BLaER1 (cell line): ENCODE data around the gene SZT2.

ENCODE experiments used
- H3K27ac ChIP-seq: shearing (Covaris generic); formaldehyde crosslinking; 2 replicates; pipeline ENCODE4 v1.8.1; 2022
- H3K27me3 ChIP-seq: shearing (Covaris generic); formaldehyde crosslinking; 2 replicates; pipeline ENCODE4 v1.8.1; 2022
- H3K36me3 ChIP-seq: shearing (Covaris generic); formaldehyde crosslinking; 2 replicates; pipeline ENCODE4 v1.8.1; 2022
- H3K4me1 ChIP-seq: shearing (Covaris generic); formaldehyde crosslinking; 2 replicates; pipeline ENCODE4 v1.8.1; 2022
- H3K4me2 ChIP-seq: shearing (Covaris generic); formaldehyde crosslinking; 2 replicates; pipeline ENCODE4 v1.8.1; 2022
- H3K4me3 ChIP-seq: shearing (Covaris generic); formaldehyde crosslinking; 2 replicates; pipeline ENCODE4 v1.8.1; 2022
- H3K9ac ChIP-seq: shearing (Covaris generic); formaldehyde crosslinking; 2 replicates; pipeline ENCODE4 v1.8.1; 2022
- H3K9me3 ChIP-seq: shearing (Covaris generic); formaldehyde crosslinking; 2 replicates; pipeline ENCODE4 v1.8.1; 2022
- H4K20me1 ChIP-seq: shearing (Covaris generic); formaldehyde crosslinking; 2 replicates; pipeline ENCODE4 v1.8.1; 2022
- Cebpa-rat ChIP-seq: shearing (Covaris generic); IDR thresholded peaks from 2 replicates; pipeline ENCODE4 v1.8.1; 2022

The SZT2 gene

DNA sequence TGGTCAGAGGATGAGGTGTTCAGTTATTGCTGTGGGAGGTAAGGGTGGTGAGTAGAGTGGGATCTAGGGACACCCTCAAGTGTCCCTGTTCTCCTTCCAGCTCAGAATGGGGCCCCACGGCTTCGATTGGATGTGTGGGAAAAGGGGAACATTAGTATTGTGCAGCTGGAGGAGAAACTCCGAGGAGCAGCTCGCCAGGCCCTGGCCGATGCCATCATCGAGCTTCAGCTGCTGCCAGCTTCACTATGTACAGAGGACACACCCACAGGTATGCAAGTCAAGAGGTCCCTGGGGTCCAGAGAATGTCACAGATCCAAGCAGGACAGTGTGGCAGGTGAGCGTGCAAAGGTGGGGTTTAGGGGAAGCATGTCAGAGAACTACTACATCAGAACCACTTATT, 50.1 kb downstream of the SZT2 start:
- H3K27me3 ChIP-seq = no peaks in the 10 kb centered on the region
- H3K27ac ChIP-seq = no peak overlapping the region
- no peaks in the 10 kb centered on the region for H4K20me1 ChIP-seq
- no peaks in the 10 kb centered on the region for H3K9me3 ChIP-seq
- H3K9ac ChIP-seq = no peak overlapping the region
- no peak overlapping the region for H3K4me3 ChIP-seq
- no peaks in the 10 kb centered on the region for H3K4me1 ChIP-seq
- TF ChIP-seq Cebpa-rat = no peak
- H3K36me3 ChIP-seq = peaks cover 98% of the 10 kb centered on the region
- no peak overlapping the region for H3K4me2 ChIP-seq

DNA sequence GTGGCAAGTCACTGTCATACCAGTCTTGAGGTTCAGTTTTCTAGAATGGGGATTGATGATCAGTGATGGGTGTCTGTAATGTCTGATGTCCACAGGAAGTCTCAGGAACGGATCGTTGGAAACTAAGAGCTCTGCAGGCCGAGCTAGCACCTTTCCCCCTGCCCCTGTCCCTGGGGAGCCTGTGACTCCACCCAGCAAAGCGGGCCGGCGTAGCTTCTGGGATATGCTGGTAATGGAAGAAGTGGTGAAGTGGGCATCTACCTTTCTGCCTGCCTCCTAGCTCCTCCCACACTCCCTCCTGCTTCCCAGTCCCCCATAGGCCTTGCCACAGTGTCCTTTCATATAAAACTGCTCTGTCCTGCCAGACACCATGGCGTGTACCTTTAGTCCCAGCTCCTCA, 50.7 kb downstream of the SZT2 start:
- TF ChIP-seq Cebpa-rat = no peak
- Histone ChIP-seq H3K9ac (no peak overlapping the region), H3K36me3 (peaks cover 98% of the 10 kb centered on the region), H3K4me1 (no peaks in the 10 kb centered on the region), H3K4me2 (no peak overlapping the region), H3K4me3 (no peak overlapping the region), H3K27ac (no peak overlapping the region), H4K20me1 (no peaks in the 10 kb centered on the region), H3K27me3 (no peaks in the 10 kb centered on the region), H3K9me3 (no peaks in the 10 kb centered on the region)

DNA sequence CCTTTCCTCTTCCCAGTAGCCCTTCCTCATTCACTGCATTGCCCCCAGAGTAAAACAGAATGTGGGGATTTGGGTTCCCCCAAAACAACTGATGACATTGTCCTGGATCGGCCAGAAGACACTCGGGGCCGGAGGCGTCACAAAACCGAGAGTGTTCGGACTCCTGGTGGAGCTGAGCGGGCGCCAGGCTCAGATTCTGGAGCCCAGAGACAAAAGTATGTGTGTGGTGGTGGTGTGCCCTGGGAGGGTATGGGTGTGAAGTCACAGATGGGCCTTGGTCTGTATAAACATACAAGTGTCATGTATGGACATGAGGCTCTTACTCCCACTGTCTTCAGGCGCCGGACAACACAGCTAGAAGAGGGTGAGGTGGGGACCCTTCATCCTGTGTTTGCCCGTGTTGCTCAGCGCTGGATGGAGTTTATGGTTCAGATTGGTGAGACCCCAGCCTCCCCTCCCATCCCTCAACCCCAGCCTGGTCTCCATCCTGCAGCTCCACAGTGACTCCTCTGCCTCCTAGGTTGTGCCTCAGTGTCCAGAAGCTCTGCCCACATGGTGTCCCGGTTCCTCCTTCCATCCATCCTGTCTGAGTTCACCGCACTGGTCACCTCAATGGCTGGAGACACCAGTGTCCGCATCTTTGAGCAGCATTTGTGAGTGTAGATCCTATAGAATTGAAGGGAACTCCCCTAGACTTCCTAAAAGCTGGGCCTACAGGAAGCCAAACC, 51.6 kb downstream of the SZT2 start:
- Histone ChIP-seq H3K27me3 (no peaks in the 10 kb centered on the region), H3K4me1 (no peaks in the 10 kb centered on the region), H3K4me2 (no peak overlapping the region), H4K20me1 (no peaks in the 10 kb centered on the region), H3K36me3 (peaks cover 98% of the 10 kb centered on the region), H3K9ac (no peak overlapping the region), H3K4me3 (no peak overlapping the region), H3K9me3 (no peaks in the 10 kb centered on the region), H3K27ac (no peak overlapping the region)
- no peak for TF ChIP-seq Cebpa-rat

DNA sequence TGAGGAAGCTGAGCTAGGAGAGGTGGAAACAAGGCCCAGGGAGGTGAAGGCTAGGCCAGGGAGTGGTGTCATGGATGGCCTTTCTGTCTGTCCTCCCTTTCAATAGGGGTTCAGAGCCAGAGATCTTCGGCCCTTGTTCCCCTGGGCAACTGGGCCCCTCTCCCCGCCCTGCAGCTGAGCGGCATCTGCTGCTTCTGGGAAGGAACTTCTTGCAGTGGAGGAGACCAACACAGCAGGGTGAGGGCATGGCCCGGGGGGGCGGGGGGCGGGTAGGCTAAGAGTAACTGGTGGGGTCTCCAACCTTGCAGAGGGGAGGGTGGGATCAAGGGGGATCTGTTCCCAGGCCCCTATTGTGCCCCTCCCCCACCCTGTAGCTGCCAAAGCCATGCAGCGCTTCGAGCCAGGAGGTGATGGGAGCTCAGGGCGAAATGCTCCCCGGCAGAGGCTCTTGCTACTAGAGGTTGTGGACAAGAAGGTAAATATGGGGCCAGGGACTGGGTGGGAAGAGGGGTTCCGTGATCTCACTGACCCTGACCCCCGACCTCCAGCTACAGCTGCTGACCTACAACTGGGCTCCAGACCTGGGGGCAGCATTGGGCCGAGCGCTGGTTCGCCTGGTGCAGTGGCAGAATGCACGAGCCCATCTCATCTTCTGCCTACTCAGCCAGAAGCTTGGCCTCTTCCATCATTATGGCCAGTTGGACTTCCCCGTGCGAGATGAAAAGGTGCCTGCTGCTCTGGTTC, 52.4 kb downstream of the SZT2 start:
- no peak overlapping the region for H3K4me3 ChIP-seq

DNA sequence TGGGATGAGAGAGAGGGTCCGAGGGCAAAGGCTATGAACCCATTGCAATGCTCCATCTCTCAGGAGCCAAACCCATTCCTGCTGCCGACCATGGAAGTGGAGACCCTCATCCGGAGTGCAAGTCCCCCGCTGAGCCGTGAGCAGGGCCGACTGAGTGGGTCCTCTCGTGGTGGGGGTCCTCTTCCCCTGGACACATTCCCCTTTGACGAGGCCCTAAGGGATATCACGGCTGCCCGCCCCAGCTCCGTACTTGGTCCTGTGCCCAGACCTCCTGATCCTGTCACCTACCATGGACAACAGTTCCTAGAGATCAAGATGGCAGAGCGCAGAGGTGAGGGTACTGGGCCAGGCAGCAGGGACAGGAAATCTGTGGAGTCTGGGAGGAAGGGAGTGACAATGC, 53.1 kb downstream of the SZT2 start:
- Histone ChIP-seq H3K4me2 (no peak overlapping the region), H3K9me3 (no peaks in the 10 kb centered on the region), H4K20me1 (no peaks in the 10 kb centered on the region), H3K36me3 (peaks cover 98% of the 10 kb centered on the region), H3K4me1 (no peaks in the 10 kb centered on the region), H3K4me3 (no peak overlapping the region), H3K9ac (no peak overlapping the region), H3K27me3 (no peaks in the 10 kb centered on the region), H3K27ac (no peak overlapping the region)
- TF ChIP-seq Cebpa-rat = no peak

More for the DNA sequence above, 52.4 kb downstream of the SZT2 start:
- Histone ChIP-seq H3K4me2 (no peak overlapping the region), H3K36me3 (peaks cover 98% of the 10 kb centered on the region), H3K9me3 (no peaks in the 10 kb centered on the region), H4K20me1 (no peaks in the 10 kb centered on the region), H3K27ac (no peak overlapping the region), H3K27me3 (no peaks in the 10 kb centered on the region), H3K9ac (no peak overlapping the region), H3K4me1 (no peaks in the 10 kb centered on the region)
- TF ChIP-seq Cebpa-rat = no peak

DNA sequence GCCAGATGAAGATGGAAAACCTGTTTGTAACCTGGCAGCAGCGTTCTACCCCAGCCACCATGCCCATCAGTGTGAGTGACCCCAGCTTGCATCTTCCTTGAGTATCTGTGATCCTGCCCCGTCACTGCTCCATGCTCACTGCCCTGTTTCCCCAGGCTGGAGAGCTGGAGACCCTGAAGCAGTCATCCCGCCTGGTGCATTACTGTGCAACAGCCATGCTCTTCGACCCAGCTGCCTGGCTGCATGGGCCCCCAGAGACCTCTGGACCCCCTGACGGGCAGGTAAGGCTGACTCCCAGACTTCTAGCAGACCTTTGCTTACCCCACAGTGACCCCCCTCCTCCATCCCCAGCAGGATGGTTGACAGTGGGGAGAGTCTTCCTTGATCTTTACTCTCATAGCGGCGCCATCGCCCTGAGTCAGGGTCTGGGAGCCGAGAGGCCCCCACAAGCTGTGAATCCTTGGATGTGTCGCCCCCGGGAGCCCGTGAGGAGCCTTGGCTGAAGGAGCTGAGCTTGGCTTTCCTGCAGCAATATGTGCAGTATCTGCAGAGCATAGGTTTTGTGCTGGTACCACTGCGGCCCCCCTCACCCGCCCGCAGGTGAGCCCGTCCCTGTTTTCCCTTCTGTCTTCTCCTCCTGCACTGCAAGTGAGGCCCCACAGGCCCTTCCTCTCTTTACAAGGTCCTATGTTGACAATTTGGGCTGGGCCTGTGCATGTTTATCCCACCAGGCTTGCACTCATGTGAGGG, 53.7 kb downstream of the SZT2 start:
- Histone ChIP-seq H4K20me1 (no peaks in the 10 kb centered on the region), H3K4me3 (no peak overlapping the region), H3K4me1 (no peaks in the 10 kb centered on the region), H3K36me3 (peaks cover 98% of the 10 kb centered on the region), H3K9me3 (no peaks in the 10 kb centered on the region), H3K27me3 (no peaks in the 10 kb centered on the region), H3K9ac (no peak overlapping the region), H3K4me2 (no peak overlapping the region), H3K27ac (no peak overlapping the region)
- no peak for TF ChIP-seq Cebpa-rat

DNA sequence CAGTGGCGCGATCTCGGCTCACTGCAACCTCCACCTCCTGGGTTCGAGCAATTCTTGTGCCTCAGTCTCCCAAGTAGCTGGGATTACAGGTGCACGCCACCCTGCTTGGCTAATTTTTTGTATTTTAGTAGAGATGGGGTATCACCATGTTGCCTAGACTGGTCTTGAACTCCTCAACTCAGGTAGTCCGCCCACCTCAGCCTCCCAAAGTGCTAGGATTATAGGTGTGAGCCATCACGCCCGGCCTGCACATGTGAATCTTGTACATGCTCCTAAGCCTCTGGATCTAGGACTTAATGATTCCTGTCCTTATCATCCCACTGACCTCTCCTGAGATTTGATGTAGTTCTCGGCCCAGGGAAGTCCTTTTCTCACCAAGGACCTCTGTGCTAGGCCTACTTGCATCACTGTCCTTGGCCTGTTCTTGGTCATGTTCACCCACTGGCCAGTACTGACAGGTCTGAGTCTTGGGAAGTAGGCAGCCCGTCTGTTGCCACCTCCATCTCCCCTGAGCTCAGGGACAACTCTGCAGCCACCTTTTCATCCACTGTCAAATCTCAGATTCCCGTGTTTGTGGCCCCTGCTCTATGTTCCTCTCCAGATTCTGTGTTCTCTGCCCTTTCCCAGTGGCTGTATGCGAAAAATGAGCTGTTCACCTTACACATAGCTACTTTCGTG, 54.6 kb downstream of the SZT2 start:
- H4K20me1 ChIP-seq = no peaks in the 10 kb centered on the region
- H3K27me3 ChIP-seq = no peaks in the 10 kb centered on the region
- H3K27ac ChIP-seq = no peak overlapping the region
- peaks cover 98% of the 10 kb centered on the region for H3K36me3 ChIP-seq
- no peak overlapping the region for H3K4me2 ChIP-seq
- no peaks in the 10 kb centered on the region for H3K9me3 ChIP-seq
- no peaks in the 10 kb centered on the region for H3K4me1 ChIP-seq
- H3K9ac ChIP-seq = no peak overlapping the region
- H3K4me3 ChIP-seq = no peak overlapping the region
- no peak for TF ChIP-seq Cebpa-rat

DNA sequence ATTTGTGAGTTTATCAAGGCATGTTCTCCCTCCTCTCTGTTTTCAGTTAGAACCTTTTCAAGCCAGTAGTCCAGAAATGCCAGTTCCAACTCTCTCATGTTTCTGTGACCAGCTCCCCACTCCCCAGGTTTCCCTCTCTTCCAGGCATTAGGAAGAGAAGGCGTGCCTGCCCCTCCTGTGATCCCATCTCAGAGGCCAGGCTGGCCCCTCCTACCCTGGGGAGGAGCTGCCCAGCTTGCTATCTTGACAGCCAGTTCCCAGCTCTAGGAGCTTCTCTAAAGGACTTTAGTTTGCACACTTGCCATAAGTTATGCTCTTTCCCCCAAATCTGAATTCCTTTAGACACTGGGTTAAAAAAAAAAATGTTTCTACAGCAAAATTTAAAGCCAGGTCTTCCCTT, 55.1 kb downstream of the SZT2 start:
- Histone ChIP-seq H3K9ac (no peak overlapping the region), H3K4me1 (no peaks in the 10 kb centered on the region), H3K27me3 (no peaks in the 10 kb centered on the region), H3K27ac (no peak overlapping the region), H3K4me2 (no peak overlapping the region), H3K4me3 (no peak overlapping the region), H4K20me1 (no peaks in the 10 kb centered on the region), H3K36me3 (peaks cover 98% of the 10 kb centered on the region), H3K9me3 (no peaks in the 10 kb centered on the region)
- TF ChIP-seq Cebpa-rat = no peak

DNA sequence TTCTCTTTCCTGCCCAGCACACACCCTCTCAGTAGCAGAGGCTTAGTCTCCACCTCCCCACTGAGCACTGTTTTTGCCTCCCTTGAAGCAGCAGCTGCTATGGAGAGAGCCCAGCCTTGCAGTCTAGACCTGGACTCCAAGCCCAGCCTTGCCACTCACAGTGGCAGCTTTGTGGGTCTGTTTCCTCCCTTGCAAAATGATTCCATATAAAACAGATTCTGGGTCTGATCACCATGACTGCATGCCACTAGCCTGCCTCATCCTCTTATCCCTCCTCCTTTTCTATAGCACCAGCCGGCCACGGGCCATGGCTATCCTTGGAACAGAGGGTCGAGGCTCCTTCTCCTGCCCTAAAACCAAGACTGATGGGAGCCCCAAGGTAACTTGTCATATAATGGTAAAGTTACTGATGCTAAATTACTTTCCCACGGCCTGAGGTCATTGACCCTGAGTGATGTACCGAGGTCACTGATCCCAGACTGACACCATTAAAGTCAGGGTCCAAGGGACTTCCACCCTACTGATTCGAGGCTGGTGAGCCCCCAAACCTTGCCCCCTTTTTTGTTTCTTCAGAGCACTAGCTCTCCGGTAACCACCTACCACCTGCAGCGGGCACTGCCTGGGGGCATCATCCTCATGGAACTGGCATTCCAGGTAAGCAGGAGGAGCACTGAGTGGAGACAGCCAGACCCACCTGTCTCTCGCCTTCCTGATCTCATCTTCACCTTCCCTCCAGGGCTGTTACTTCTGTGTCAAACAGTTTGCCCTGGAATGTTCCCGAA, 56.1 kb downstream of the SZT2 start:
- no peak for TF ChIP-seq Cebpa-rat
- H3K36me3 ChIP-seq = peaks cover 98% of the 10 kb centered on the region
- H3K4me1 ChIP-seq = no peaks in the 10 kb centered on the region
- no peak overlapping the region for H3K27ac ChIP-seq
- H3K4me2 ChIP-seq = no peak overlapping the region
- no peaks in the 10 kb centered on the region for H3K9me3 ChIP-seq
- no peak overlapping the region for H3K4me3 ChIP-seq
- no peaks in the 10 kb centered on the region for H3K27me3 ChIP-seq
- no peaks in the 10 kb centered on the region for H4K20me1 ChIP-seq
- no peak overlapping the region for H3K9ac ChIP-seq
